ENCODE measurements around the gene RPS6KA4.

DNA sequence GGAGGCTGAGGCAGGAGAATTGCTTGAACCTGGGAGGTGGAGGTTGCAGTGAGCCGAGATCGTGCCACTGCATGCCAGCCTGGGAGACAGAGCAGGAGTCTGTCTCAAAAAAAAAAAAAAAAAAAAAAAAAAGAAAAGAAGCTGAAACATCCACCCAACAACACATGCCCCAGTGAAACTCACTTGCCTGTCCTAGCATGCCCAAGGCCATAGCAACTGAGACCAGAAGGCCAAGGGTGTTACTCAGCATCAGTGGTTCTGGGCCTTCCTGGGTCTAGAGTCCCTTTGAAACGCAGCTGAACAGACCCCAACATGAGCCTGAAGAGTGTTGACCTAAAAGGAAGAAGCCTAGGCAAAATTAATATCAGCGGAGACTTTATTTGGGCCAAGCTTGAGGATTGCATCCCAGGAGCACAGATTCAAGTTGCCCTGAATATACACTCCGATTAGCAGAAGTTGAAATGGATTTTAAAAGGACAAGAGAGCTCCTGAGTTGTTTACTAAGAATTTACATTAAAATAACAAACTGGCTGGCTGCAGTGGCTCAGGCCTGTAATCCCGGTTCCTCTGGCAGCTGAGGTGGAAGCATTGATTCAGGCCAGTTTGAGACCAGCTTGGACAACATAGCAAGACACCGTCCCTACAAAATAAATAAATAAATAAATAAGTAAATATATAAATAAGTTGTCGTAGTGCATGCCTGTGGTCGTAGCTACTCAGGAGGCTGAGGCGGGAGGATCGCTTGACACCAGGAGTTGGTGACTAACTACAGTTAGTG lies 34.1 kb upstream of the RPS6KA4 start:
- TF ChIP-seq, protein P1, sequence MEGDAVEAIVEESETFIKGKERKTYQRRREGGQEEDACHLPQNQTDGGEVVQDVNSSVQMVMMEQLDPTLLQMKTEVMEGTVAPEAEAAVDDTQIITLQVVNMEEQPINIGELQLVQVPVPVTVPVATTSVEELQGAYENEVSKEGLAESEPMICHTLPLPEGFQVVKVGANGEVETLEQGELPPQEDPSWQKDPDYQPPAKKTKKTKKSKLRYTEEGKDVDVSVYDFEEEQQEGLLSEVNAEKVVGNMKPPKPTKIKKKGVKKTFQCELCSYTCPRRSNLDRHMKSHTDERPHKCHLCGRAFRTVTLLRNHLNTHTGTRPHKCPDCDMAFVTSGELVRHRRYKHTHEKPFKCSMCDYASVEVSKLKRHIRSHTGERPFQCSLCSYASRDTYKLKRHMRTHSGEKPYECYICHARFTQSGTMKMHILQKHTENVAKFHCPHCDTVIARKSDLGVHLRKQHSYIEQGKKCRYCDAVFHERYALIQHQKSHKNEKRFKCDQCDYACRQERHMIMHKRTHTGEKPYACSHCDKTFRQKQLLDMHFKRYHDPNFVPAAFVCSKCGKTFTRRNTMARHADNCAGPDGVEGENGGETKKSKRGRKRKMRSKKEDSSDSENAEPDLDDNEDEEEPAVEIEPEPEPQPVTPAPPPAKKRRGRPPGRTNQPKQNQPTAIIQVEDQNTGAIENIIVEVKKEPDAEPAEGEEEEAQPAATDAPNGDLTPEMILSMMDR (IDR thresholded peaks at IDR 0.05): no peak
- TF ChIP-seq EZH2 (IDR thresholded peaks at IDR 0.05): no peak
